WTC11 (cell line): ENCODE data around the gene ARHGEF28.

Source experiments
- CTCF ChIP-seq: fragments of 200-600 bp; IDR thresholded peaks from 2 replicates; pipeline ENCODE4 v1.8.0; 2022; ENCODE audit warnings: antibody characterized with exemption
- ETV6 ChIP-seq: sonication (generic); formaldehyde crosslinking; IDR thresholded peaks from 2 replicates; pipeline ENCODE4 v1.8.1; 2022; ENCODE audit warnings: mild to moderate bottlenecking, missing genetic modification reagents
- MAX ChIP-seq: sonication (generic); formaldehyde crosslinking; IDR thresholded peaks from 2 replicates; pipeline ENCODE4 v1.8.0; 2022; ENCODE audit warnings: mild to moderate bottlenecking, missing genetic modification reagents
- NFE2L1 ChIP-seq: sonication (generic); formaldehyde crosslinking; IDR thresholded peaks from 2 replicates; pipeline ENCODE4 v1.8.1; 2023; ENCODE audit warnings: missing genetic modification reagents
- TCF7 ChIP-seq: sonication (generic); formaldehyde crosslinking; IDR thresholded peaks from 2 replicates; pipeline ENCODE4 v1.8.0; 2022; ENCODE audit warnings: mild to moderate bottlenecking, low read depth, missing genetic modification reagents, moderate library complexity
- TP53 ChIP-seq: sonication (generic); formaldehyde crosslinking; IDR thresholded peaks from 2 replicates; pipeline ENCODE4 v1.8.1; 2023; ENCODE audit warnings: mild to moderate bottlenecking, missing genetic modification reagents
- USF2 ChIP-seq: sonication (generic); formaldehyde crosslinking; IDR thresholded peaks from 2 replicates; pipeline ENCODE4 v1.8.1; 2023; ENCODE audit warnings: mild to moderate bottlenecking, missing genetic modification reagents, moderate library complexity
- ZNF263 ChIP-seq: sonication (generic); formaldehyde crosslinking; IDR thresholded peaks from 2 replicates; pipeline ENCODE4 v1.8.1; 2022; ENCODE audit warnings: low read depth, mild to moderate bottlenecking, moderate library complexity, missing genetic modification reagents
- TF ChIP-seq, protein P1 (sequence below): sonication (generic); formaldehyde crosslinking; IDR thresholded peaks from 2 replicates; pipeline ENCODE4 v1.8.1; 2023; ENCODE audit warnings: mild to moderate bottlenecking, missing genetic modification reagents, borderline replicate concordance
- TF ChIP-seq, protein P2 (sequence below): sonication (generic); formaldehyde crosslinking; IDR thresholded peaks from 2 replicates; pipeline ENCODE4 v1.8.1; 2022; ENCODE audit warnings: low read depth, missing genetic modification reagents, borderline replicate concordance

DNA sequence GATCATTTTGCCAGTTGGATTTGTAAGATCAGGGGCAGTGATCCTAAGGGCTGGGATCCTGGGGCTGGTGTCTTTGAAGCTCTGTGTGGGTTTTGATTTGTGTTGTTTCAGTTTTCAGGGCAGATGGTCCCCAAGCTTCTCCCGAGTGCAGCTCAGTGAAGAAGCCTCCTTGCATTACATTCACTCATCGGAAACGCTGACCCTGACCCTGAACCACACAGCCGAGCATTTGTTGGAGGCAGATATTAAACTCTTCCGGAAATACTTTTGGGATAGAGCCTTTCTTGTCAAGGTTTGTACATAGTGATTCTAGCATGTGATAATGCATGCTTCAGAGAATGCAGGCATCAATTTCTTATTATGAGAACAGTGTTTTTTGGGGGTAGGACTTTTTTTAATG, 150.4 kb downstream of the ARHGEF28 start:
- TF ChIP-seq TP53 (no peak), CTCF (no peak), ZNF263 (no peak), USF2 (CRISPR knock-in tag) (no peak), MAX (no peak), TCF7 (CRISPR knock-in tag) (no peak), NFE2L1 (CRISPR knock-in tag) (no peak), ETV6 (CRISPR knock-in tag) (no peak)
- TF ChIP-seq, protein P1, sequence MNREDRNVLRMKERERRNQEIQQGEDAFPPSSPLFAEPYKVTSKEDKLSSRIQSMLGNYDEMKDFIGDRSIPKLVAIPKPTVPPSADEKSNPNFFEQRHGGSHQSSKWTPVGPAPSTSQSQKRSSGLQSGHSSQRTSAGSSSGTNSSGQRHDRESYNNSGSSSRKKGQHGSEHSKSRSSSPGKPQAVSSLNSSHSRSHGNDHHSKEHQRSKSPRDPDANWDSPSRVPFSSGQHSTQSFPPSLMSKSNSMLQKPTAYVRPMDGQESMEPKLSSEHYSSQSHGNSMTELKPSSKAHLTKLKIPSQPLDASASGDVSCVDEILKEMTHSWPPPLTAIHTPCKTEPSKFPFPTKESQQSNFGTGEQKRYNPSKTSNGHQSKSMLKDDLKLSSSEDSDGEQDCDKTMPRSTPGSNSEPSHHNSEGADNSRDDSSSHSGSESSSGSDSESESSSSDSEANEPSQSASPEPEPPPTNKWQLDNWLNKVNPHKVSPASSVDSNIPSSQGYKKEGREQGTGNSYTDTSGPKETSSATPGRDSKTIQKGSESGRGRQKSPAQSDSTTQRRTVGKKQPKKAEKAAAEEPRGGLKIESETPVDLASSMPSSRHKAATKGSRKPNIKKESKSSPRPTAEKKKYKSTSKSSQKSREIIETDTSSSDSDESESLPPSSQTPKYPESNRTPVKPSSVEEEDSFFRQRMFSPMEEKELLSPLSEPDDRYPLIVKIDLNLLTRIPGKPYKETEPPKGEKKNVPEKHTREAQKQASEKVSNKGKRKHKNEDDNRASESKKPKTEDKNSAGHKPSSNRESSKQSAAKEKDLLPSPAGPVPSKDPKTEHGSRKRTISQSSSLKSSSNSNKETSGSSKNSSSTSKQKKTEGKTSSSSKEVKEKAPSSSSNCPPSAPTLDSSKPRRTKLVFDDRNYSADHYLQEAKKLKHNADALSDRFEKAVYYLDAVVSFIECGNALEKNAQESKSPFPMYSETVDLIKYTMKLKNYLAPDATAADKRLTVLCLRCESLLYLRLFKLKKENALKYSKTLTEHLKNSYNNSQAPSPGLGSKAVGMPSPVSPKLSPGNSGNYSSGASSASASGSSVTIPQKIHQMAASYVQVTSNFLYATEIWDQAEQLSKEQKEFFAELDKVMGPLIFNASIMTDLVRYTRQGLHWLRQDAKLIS (CRISPR knock-in tag), result no peak
- TF ChIP-seq, protein P2, sequence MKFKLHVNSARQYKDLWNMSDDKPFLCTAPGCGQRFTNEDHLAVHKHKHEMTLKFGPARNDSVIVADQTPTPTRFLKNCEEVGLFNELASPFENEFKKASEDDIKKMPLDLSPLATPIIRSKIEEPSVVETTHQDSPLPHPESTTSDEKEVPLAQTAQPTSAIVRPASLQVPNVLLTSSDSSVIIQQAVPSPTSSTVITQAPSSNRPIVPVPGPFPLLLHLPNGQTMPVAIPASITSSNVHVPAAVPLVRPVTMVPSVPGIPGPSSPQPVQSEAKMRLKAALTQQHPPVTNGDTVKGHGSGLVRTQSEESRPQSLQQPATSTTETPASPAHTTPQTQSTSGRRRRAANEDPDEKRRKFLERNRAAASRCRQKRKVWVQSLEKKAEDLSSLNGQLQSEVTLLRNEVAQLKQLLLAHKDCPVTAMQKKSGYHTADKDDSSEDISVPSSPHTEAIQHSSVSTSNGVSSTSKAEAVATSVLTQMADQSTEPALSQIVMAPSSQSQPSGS, result no peak
